Neural progenitor cell (in vitro differentiated cells): ENCODE data around the gene MUC6.

Experiments
- CTCF ChIP-seq: fragments of 200-600 bp; sonication (generic); IDR thresholded peaks from 2 replicates; pipeline ENCODE4 v1.5.1; 2017; ENCODE audit warnings: antibody characterized with exemption, mild to moderate bottlenecking
- EZH2 ChIP-seq: fragments of 200-600 bp; sonication (generic); IDR thresholded peaks from 2 replicates; pipeline ENCODE4 v1.6.1; 2017; ENCODE audit warnings: antibody characterized with exemption, mild to moderate bottlenecking, moderate library complexity

- TF ChIP-seq CTCF (no peak), EZH2 (no peak)
Measured at GRCh38 chr11:1032310-1032891, 4.1 kb downstream of the MUC6 start.
